Measurements from ENCODE around the gene PKN2. TPM values are rescaled to one million over a fixed set of nuclear protein-coding genes. Genes with fewer than 3 reads are reported as not detected.
"Not testable (repeated sequence)": the region's sequence is repeated elsewhere in the genome, so short reads cannot be mapped to it uniquely, and the experiment has no call there.

PKN2 gene
- total RNA-seq, 4 donors from 2014 or later = 31.4 to 80.4 (median 64.1) TPM

GRCh38 chr1:88851303-88852063 is 167.4 kb downstream of the PKN2 start:
- WGBS, 2 donors (ENCODE audit: low coverage in 1 of 2) = 87 to 91% methylated on average over 6 of the region's 6 CpGs
- Histone ChIP-seq H3K4me3 (no peak overlapping the region), H3K27me3 (no peaks in the 10 kb centered on the region), H3K4me1 (no peaks in the 10 kb centered on the region), H3K9me3 (no peaks in the 10 kb centered on the region), H3K36me3 (peaks cover 0 to 38% (median 12%) of the 10 kb centered on the region in 4 donors), H3K27ac (no peak overlapping the region)
- no peak for TF ChIP-seq EP300 (IDR thresholded peaks at IDR 0.05; ENCODE audit: low read depth)
- TF ChIP-seq POLR2A (IDR thresholded peaks at IDR 0.05) = no peak
- TF ChIP-seq POLR2AphosphoS5 (IDR thresholded peaks at IDR 0.05) = no peak
- TF ChIP-seq, protein P1, sequence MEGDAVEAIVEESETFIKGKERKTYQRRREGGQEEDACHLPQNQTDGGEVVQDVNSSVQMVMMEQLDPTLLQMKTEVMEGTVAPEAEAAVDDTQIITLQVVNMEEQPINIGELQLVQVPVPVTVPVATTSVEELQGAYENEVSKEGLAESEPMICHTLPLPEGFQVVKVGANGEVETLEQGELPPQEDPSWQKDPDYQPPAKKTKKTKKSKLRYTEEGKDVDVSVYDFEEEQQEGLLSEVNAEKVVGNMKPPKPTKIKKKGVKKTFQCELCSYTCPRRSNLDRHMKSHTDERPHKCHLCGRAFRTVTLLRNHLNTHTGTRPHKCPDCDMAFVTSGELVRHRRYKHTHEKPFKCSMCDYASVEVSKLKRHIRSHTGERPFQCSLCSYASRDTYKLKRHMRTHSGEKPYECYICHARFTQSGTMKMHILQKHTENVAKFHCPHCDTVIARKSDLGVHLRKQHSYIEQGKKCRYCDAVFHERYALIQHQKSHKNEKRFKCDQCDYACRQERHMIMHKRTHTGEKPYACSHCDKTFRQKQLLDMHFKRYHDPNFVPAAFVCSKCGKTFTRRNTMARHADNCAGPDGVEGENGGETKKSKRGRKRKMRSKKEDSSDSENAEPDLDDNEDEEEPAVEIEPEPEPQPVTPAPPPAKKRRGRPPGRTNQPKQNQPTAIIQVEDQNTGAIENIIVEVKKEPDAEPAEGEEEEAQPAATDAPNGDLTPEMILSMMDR (IDR thresholded peaks at IDR 0.05) = no peak
- in situ Hi-C loops (cut with MboI; ENCODE audit: low pct_ligation_motif_present in 1 of 4, low pct_unique_long_range_greater_than_20kb in 1 of 4, low sequenced_read_pairs in 3 of 4) (no loop called here), intact Hi-C loops (cut with DNase I; ENCODE audit: low total_unique reads) (no loop called here)
- DNase-seq = no peak

GRCh38 chr1:88867743-88868521 is 183.9 kb downstream of the PKN2 start:
- TF ChIP-seq, protein P1 (IDR thresholded peaks at IDR 0.05) = no peak
- TF ChIP-seq EP300 (IDR thresholded peaks at IDR 0.05; ENCODE audit: low read depth) = no peak
- TF ChIP-seq POLR2A (IDR thresholded peaks at IDR 0.05) = no peak
- TF ChIP-seq POLR2AphosphoS5 (IDR thresholded peaks at IDR 0.05) = no peak
- Histone ChIP-seq H3K4me1 (peaks cover 4 to 13% (median 8%) of the 10 kb centered on the region in 4 donors), H3K27me3 (no peaks in the 10 kb centered on the region), H3K9me3 (no peaks in the 10 kb centered on the region), H3K27ac (no peak overlapping the region), H3K4me3 (no peak overlapping the region), H3K36me3 (peaks cover 0 to 11% (median 0%) of the 10 kb centered on the region in 4 donors)
- in situ Hi-C loops (cut with MboI; ENCODE audit: low pct_ligation_motif_present in 1 of 4, low pct_unique_long_range_greater_than_20kb in 1 of 4, low sequenced_read_pairs in 3 of 4) (no loop called here), intact Hi-C loops (cut with DNase I; ENCODE audit: low total_unique reads) (no loop called here)
- WGBS, 2 donors (ENCODE audit: low coverage in 1 of 2) = 59 to 69% methylated on average over 6 of the region's 6 CpGs
- no peak for DNase-seq

DNA sequence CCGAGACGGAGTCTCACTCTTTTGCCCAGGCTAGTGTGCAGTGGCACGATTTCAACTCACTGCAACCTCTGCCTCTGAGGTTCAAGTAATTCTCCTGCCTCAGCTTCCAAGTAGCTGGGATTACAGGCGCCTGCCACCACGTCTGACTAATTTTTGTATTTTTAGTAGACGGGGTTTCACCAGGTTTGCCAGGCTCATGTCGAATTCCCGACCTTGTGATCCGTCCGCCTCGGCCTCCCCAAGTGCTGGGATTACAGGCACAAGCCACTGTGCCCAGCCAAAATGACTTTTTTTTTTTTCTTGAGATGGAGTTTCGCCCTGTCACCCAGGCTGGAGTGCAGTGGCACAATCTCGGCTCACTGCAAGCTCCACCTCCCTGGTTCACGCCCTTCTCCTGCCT is 185.6 kb downstream of the PKN2 start:
- H3K27ac ChIP-seq; H3K36me3 ChIP-seq; DNase-seq; intact Hi-C loops (cut with DNase I; ENCODE audit: low total_unique reads); H3K27me3 ChIP-seq; H3K9me3 ChIP-seq; H3K4me3 ChIP-seq: not testable (repeated sequence)
- H3K4me1 ChIP-seq = peaks cover 4 to 18% (median 8%) of the 10 kb centered on the region in 4 donors
- in situ Hi-C loops (cut with MboI; ENCODE audit: low pct_ligation_motif_present in 1 of 4, low pct_unique_long_range_greater_than_20kb in 1 of 4, low sequenced_read_pairs in 3 of 4) = loop anchor here in 1 of 4 donors (10.0 kb wide), 1 partner anchor 215 kb away; no protein-coding TSS in a partner anchor
- 95 to 96% methylated on average over 14 of the region's 14 CpGs for WGBS, 2 donors (ENCODE audit: low coverage in 1 of 2)

- 75 to 79% methylated on average over 5 of the region's 5 CpGs for WGBS, 2 donors (ENCODE audit: low coverage in 1 of 2)
- intact Hi-C loops (cut with DNase I; ENCODE audit: low total_unique reads) = no loop called here
Observed at GRCh38 chr1:88873737-88874349, 189.8 kb downstream of the PKN2 start.

More at GRCh38 chr1:88873737-88874349, 189.8 kb downstream of the PKN2 start:
- Histone ChIP-seq H3K4me1 (peaks cover 0 to 27% (median 4%) of the 10 kb centered on the region in 4 donors), H3K4me3 (no peak overlapping the region), H3K9me3 (no peaks in the 10 kb centered on the region), H3K27me3 (no peaks in the 10 kb centered on the region), H3K36me3 (no peaks in the 10 kb centered on the region), H3K27ac (no peak overlapping the region)
- in situ Hi-C loops (cut with MboI; ENCODE audit: low pct_ligation_motif_present in 1 of 4, low pct_unique_long_range_greater_than_20kb in 1 of 4, low sequenced_read_pairs in 3 of 4) = loop anchor here in 1 of 4 donors (10.0 kb wide), 1 partner anchor 219 kb away; no protein-coding TSS in a partner anchor
- DNase-seq = no peak
- no peak for TF ChIP-seq POLR2A (IDR thresholded peaks at IDR 0.05)
- TF ChIP-seq EP300 (IDR thresholded peaks at IDR 0.05; ENCODE audit: low read depth) = no peak
- TF ChIP-seq, protein P1 (IDR thresholded peaks at IDR 0.05) = no peak
- no peak for TF ChIP-seq POLR2AphosphoS5 (IDR thresholded peaks at IDR 0.05)

All from transverse colon (tissue), 4 donors.